H1 (cell line): ENCODE data around the gene USPL1. TPM values are rescaled to one million over a fixed set of nuclear protein-coding genes. Genes with fewer than 3 reads are reported as not detected.

ENCODE experiments used
- CTCF ChIA-PET: fragments of 300-600 bp; sonication (Branson Sonifier 250); formaldehyde crosslinking; loops from one replicate; lab custom pipeline; 2021; ENCODE audit not compliant: partially characterized antibody; lab: Charles Lee
- POLR2A ChIA-PET: fragments of 300-600 bp; sonication (Branson Sonifier 250); formaldehyde crosslinking; loops from one replicate; lab custom pipeline; 2021; ENCODE audit warnings: inconsistent platforms; ENCODE audit not compliant: partially characterized antibody; lab: Charles Lee
- DNase-seq, 2 experiments: peaks; one replicate each; pipeline versions ENCODE4 v3.0.0 to v3.0.0-alpha.2; 2010 to 2022; ENCODE audit warnings: low spot score in 2 of 2, low read depth in 1 of 2, mixed read lengths in 1 of 2
- FAIRE-seq: peaks from 2 replicates; lab custom pipeline; 2011; peaks lifted over from hg19 to GRCh38; lab: Jason Lieb, UNC
- H2AFZ ChIP-seq: 2 replicates; pipeline ENCODE4 v1.8.1; 2012; ENCODE audit warnings: low read length, inconsistent platforms
- H2AK5ac ChIP-seq: 2 replicates; pipeline ENCODE4 v1.6.1; 2013; ENCODE audit warnings: low read depth, low read length
- H2BK120ac ChIP-seq: replicated peaks from 2 replicates; pipeline ENCODE3; 2013; ENCODE audit warnings: low read depth, low read length, inconsistent platforms
- H2BK12ac ChIP-seq: 2 replicates; pipeline ENCODE4 v1.6.1; 2013; ENCODE audit warnings: low read depth, low read length
- H2BK15ac ChIP-seq: 2 replicates; pipeline ENCODE4 v1.6.1; 2013; ENCODE audit warnings: low read length
- H2BK20ac ChIP-seq: 2 replicates; pipeline ENCODE4 v1.6.1; 2013; ENCODE audit warnings: low read length
- H2BK5ac ChIP-seq: 2 replicates; pipeline ENCODE4 v1.6.1; 2013; ENCODE audit warnings: low read depth, low read length
- H3K14ac ChIP-seq: 2 replicates; pipeline ENCODE4 v1.6.1; 2013; ENCODE audit warnings: inconsistent platforms; ENCODE audit not compliant: insufficient read length
- H3K18ac ChIP-seq: 2 replicates; pipeline ENCODE4 v1.6.1; 2013; ENCODE audit warnings: low read length; ENCODE audit errors: extremely low read depth
- H3K23ac ChIP-seq: 2 replicates; pipeline ENCODE4 v1.6.1; 2013; ENCODE audit warnings: inconsistent platforms; ENCODE audit not compliant: insufficient read length
- H3K23me2 ChIP-seq: 2 replicates; pipeline ENCODE4 v1.6.1; 2013; ENCODE audit warnings: low read depth, low read length
- H3K27ac ChIP-seq: 2 replicates; pipeline ENCODE4 v1.6.1; 2011; ENCODE audit warnings: low read depth, low read length, inconsistent platforms
- H3K27me3 ChIP-seq, 4 experiments: replicated peaks in 1 of 4; 1 replicate in 1 of 4; 2 replicates in 3 of 4; pipeline versions ENCODE4 v1.6.1 to v1.8.1; 2011 to 2013; ENCODE audit warnings: low read length in 3 of 4, mild to moderate bottlenecking in 3 of 4, inconsistent platforms in 2 of 4, mixed read lengths in 2 of 4, moderate library complexity in 1 of 4; ENCODE audit not compliant: control insufficient read depth in 3 of 4, insufficient read depth in 3 of 4; ENCODE audit errors: extremely low read depth in 1 of 4
- H3K36me3 ChIP-seq, 4 experiments: 2 replicates each; pipeline versions ENCODE4 v1.6.1 to v1.8.1; 2011 to 2013; ENCODE audit warnings: mild to moderate bottlenecking in 4 of 4, low read length in 3 of 4, moderate library complexity in 2 of 4, control low read depth in 1 of 4, inconsistent platforms in 1 of 4; ENCODE audit not compliant: insufficient read depth in 4 of 4, control insufficient read depth in 2 of 4
- H3K4ac ChIP-seq: replicated peaks from 2 replicates; pipeline ENCODE3; 2013; ENCODE audit warnings: low read length, low read depth, mixed read lengths, inconsistent platforms; ENCODE audit not compliant: insufficient read length
- H3K4me1 ChIP-seq, 4 experiments: replicated peaks in 1 of 4; 1 replicate in 1 of 4; 2 replicates in 3 of 4; pipeline versions ENCODE4 v1.6.1 to v1.8.1; 2011 to 2013; ENCODE audit warnings: low read length in 3 of 4, inconsistent platforms in 2 of 4, mixed read lengths in 1 of 4; ENCODE audit not compliant: insufficient read depth in 4 of 4, control insufficient read depth in 3 of 4
- H3K4me2 ChIP-seq, 2 experiments: 2 replicates each; pipeline versions ENCODE4 v1.6.1 to v1.8.1; 2011 to 2013; ENCODE audit warnings: low read depth in 2 of 2, low read length in 2 of 2, control low read depth in 1 of 2, inconsistent platforms in 1 of 2, mild to moderate bottlenecking in 1 of 2; ENCODE audit not compliant: insufficient read depth in 1 of 2
- H3K4me3 ChIP-seq, 4 experiments: fragments of 200-600, 300-600 bp in 1 of 4; sonication (generic), shearing (Covaris generic), sonication (Bioruptor Twin) in 1 of 4; 2 replicates each; pipeline versions ENCODE4 v1.5.1 to v1.8.1; 2011 to 2016; ENCODE audit warnings: low read length in 4 of 4, low read depth in 3 of 4, control low read depth in 2 of 4, inconsistent platforms in 2 of 4, mild to moderate bottlenecking in 2 of 4, mixed read lengths in 1 of 4, moderate library complexity in 1 of 4; ENCODE audit not compliant: insufficient read depth in 2 of 4; ENCODE audit errors: extremely low read depth in 1 of 4
- H3K56ac ChIP-seq: replicated peaks from 2 replicates; pipeline ENCODE3; 2013; ENCODE audit warnings: low read depth, mild to moderate bottlenecking, mixed read lengths, low read length, inconsistent platforms; ENCODE audit not compliant: insufficient read length
- H3K79me1 ChIP-seq: 2 replicates; pipeline ENCODE4 v1.6.1; 2013; ENCODE audit warnings: low read depth, low read length, control low read depth
- H3K79me2 ChIP-seq, 2 experiments: 2 replicates each; pipeline versions ENCODE4 v1.6.1 to v1.8.1; 2012 to 2013; ENCODE audit warnings: low read length in 2 of 2, mild to moderate bottlenecking in 2 of 2, inconsistent platforms in 1 of 2; ENCODE audit not compliant: insufficient read depth in 2 of 2, control insufficient read depth in 1 of 2
- H3K9ac ChIP-seq, 4 experiments: replicated peaks in 1 of 4; 1 replicate in 1 of 4; 2 replicates in 3 of 4; pipeline versions ENCODE4 v1.6.1 to v1.8.1; 2011 to 2013; ENCODE audit warnings: low read depth in 3 of 4, low read length in 3 of 4, control low read depth in 2 of 4, mild to moderate bottlenecking in 2 of 4, moderate library complexity in 2 of 4, inconsistent platforms in 1 of 4; ENCODE audit errors: extremely low read depth in 1 of 4
- H3K9me3 ChIP-seq, 2 experiments: 2 replicates each; pipeline versions ENCODE4 v1.6.1 to v1.8.1; 2012 to 2013; ENCODE audit warnings: mild to moderate bottlenecking in 2 of 2, moderate library complexity in 2 of 2, control low read depth in 1 of 2, inconsistent platforms in 1 of 2, low read depth in 1 of 2, low read length in 1 of 2, mixed read lengths in 1 of 2; ENCODE audit not compliant: insufficient read depth in 2 of 2
- H4K20me1 ChIP-seq, 2 experiments: replicated peaks in 1 of 2; 2 replicates each; pipeline versions ENCODE3 to v1.8.1; 2011 to 2013; ENCODE audit warnings: inconsistent platforms in 2 of 2, low read length in 2 of 2, mild to moderate bottlenecking in 1 of 2; ENCODE audit not compliant: insufficient read depth in 2 of 2, control insufficient read depth in 1 of 2
- H4K5ac ChIP-seq: 2 replicates; pipeline ENCODE4 v1.6.1; 2013; ENCODE audit warnings: low read length, low read depth, mixed read lengths, inconsistent platforms; ENCODE audit not compliant: insufficient read length
- H4K8ac ChIP-seq: 2 replicates; pipeline ENCODE4 v1.8.0; 2013; ENCODE audit warnings: mild to moderate bottlenecking, moderate library complexity, low read length, inconsistent platforms; ENCODE audit not compliant: insufficient read depth; ENCODE audit errors: extremely low read depth
- H4K91ac ChIP-seq: replicated peaks from 2 replicates; pipeline ENCODE3; 2013; ENCODE audit warnings: low read length, mixed read lengths, inconsistent platforms; ENCODE audit not compliant: insufficient read length
- ASH2L ChIP-seq: fragments of 200-600, 300-600 bp; sonication (generic); IDR thresholded peaks from one replicate; pipeline ENCODE4 v1.7.1; 2017; ENCODE audit warnings: low read length
- CBX5 ChIP-seq: fragments of 300-800, 300-1000 bp; sonication (generic); IDR thresholded peaks from 2 replicates; pipeline ENCODE4 v1.7.1; 2016; ENCODE audit warnings: antibody characterized with exemption, low read length, low read depth
- CHD1 ChIP-seq: IDR thresholded peaks from 2 replicates; pipeline ENCODE4 v1.6.1; 2012; ENCODE audit warnings: low read depth, low read length, improper control_type of control experiment
- HDAC2 ChIP-seq, 2 experiments: fragments of 300-600 bp in 1 of 2; sonication (generic) in 1 of 2; IDR thresholded peaks; 2 replicates each; pipeline ENCODE4 v1.6.1; 2011 to 2012; ENCODE audit warnings: low read depth in 2 of 2, low read length in 2 of 2, mild to moderate bottlenecking in 2 of 2, moderate library complexity in 2 of 2, borderline replicate concordance in 1 of 2, inconsistent platforms in 1 of 2
- POLR2AphosphoS5 ChIP-seq: IDR thresholded peaks from 2 replicates; pipeline ENCODE4 v1.6.1; 2011; ENCODE audit warnings: low read depth, low read length
- RXRA ChIP-seq: IDR thresholded peaks from 2 replicates; pipeline ENCODE4 v1.6.1; 2011; ENCODE audit warnings: low read depth, mild to moderate bottlenecking, low read length, moderate library complexity; ENCODE audit not compliant: insufficient read depth
- TAF1 ChIP-seq: IDR thresholded peaks from 2 replicates; pipeline ENCODE4 v1.6.1; 2011; ENCODE audit warnings: mild to moderate bottlenecking, low read depth, low read length
- YY1 ChIP-seq: IDR thresholded peaks from 2 replicates; pipeline ENCODE4 v1.6.1; 2011; ENCODE audit warnings: low read depth, mild to moderate bottlenecking, low read length
- WGBS, 2 experiments: shearing (Covaris generic) in 1 of 2; methylation state at CpG; one replicate each; pipeline versions ENCODE4 v1.1.6 to v1.1.7; 2013 to 2015; ENCODE audit warnings: low lambda C conversion rate in 2 of 2, mixed read lengths in 2 of 2, inconsistent platforms in 1 of 2, low coverage in 1 of 2, missing lambda C conversion rate in 1 of 2; ENCODE audit not compliant: insufficient replicate concordance in 2 of 2, insufficient coverage in 1 of 2, insufficient read length in 1 of 2; ENCODE audit errors: extremely low coverage in 1 of 2, missing lambda C conversion rate in 1 of 2; 5-methylcytosine and 5-hydroxymethylcytosine counted together
- polyA plus RNA-seq, 7 experiments: library from polyadenylated mRNA; depleted of rRNA in 3 of 7; stranded (reverse) in 5 of 7; unstranded in 2 of 7; fragments of >200 nt in 5 of 7; fragments of 200-250 nt in 2 of 7; gene quantifications; 1 replicate in 5 of 7; 2 replicates in 1 of 7; 4 replicates in 1 of 7; pipeline versions ENCODE4 v1.2.1 to v1.2.3, GENCODE V29; 2011 to 2013; ENCODE audit warnings: missing spikeins in 2 of 7, mixed read lengths in 2 of 7
- total RNA-seq: library from RNA; stranded (reverse); fragmentation: NEBNext Ultra II Directional; extraction: Animal tissue kit (Norgen Biotek cat#: 25700); gene quantifications from 2 replicates; pipeline ENCODE4 v1.2.1, GENCODE V29; 2021

Gene USPL1
- total and polyA plus RNA-seq, 2 of the 8 experiments (the other 6 are each of a cell fraction or from before 2014, with no cell fraction given) = 6.3 to 17.1 TPM

DNA sequence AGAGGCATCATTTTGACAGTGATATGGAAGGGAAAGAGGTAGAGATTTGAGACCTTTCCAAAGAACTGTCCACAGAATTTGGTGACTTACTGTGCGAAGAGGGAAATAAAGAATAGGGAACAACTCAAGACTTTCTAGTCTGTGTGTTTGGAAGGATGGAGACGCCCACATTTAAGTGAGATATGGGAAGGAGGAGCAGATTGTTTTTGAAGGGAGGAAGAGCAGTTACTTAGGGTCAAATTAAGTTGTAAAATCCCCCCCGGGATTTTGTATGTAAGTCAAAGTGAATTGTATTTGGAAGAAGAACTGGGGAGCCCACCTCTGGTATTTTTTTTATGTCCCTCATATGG, 1.2 kb downstream of the USPL1 start:
- no peak overlapping the region for H2AK5ac ChIP-seq
- H3K4me3 ChIP-seq = peak overlapping the region; percentile 91 to 97 (median 94)
- H2BK15ac ChIP-seq = no peak overlapping the region
- no peak overlapping the region for H4K8ac ChIP-seq
- H4K5ac ChIP-seq = no peak overlapping the region
- no peak overlapping the region for H3K27ac ChIP-seq
- no peak overlapping the region for H2BK120ac ChIP-seq
- H3K79me1 ChIP-seq = peaks cover 1% of the 10 kb centered on the region; the same call in 1 of the 2 replicates
- H3K27me3 ChIP-seq = no peaks in the 10 kb centered on the region
- no peak overlapping the region for H2BK12ac ChIP-seq
- H3K9me3 ChIP-seq = no peaks in the 10 kb centered on the region
- H3K79me2 ChIP-seq = peaks cover 16 to 86% of the 10 kb centered on the region in 2 experiments
- POLR2A ChIA-PET = interaction anchor here (1.4 kb wide), 2 partner anchors 12 to 18 kb away, joined by 4 to 5 read pairs; no protein-coding TSS in a partner anchor
- FAIRE-seq (no peak), DNase-seq (no peak)
- no peak overlapping the region for H4K91ac ChIP-seq
- H2BK5ac ChIP-seq = no peak overlapping the region
- H2BK20ac ChIP-seq = no peak overlapping the region
- H3K36me3 ChIP-seq = peaks cover 0 to 17% (median 4%) of the 10 kb centered on the region in 4 experiments; a peak in 5 of 8 replicates
- H2AFZ ChIP-seq = no peak overlapping the region
- TF ChIP-seq POLR2AphosphoS5 (no peak), RXRA (no peak), ASH2L (no peak), CBX5 (no peak), YY1 (no peak), TAF1 (no peak), CHD1 (no peak), HDAC2 (IDR thresholded peaks at IDR 0.05; ENCODE audit: borderline replicate concordance in 1 of 2, low read depth in 2 of 2, low read length in 2 of 2) (no peak)
- peak overlapping the region in 2 of 4 experiments; percentile 19 to 44; a peak in 3 of 7 replicates for H3K9ac ChIP-seq
- H3K23ac ChIP-seq = no peak overlapping the region
- 82% methylated on average over 3 of the region's 3 CpGs; no CpG with 5 or more reads in 1 of the 2 experiments for WGBS, 2 experiments
- no peak overlapping the region for H3K14ac ChIP-seq
- H3K23me2 ChIP-seq = peaks cover 13% of the 10 kb centered on the region
- CTCF ChIA-PET = interaction anchor here (1.1 kb wide), 1 partner anchor 92 kb away, joined by 3 read pairs; no protein-coding TSS in a partner anchor
- H4K20me1 ChIP-seq = peaks cover 0 to 7% of the 10 kb centered on the region in 2 experiments
- H3K4ac ChIP-seq = no peak overlapping the region
- 0 out of 7 replicates have a peak, but pooled peaks cover 0 to 3% (median 1%) of the 10 kb centered on the region in 4 experiments for H3K4me1 ChIP-seq
- H3K56ac ChIP-seq = no peak overlapping the region
- peak overlapping the region; percentile 89 to 91 for H3K4me2 ChIP-seq
- H3K18ac ChIP-seq = no peak overlapping the region
